GM19351 (cell line): ENCODE results near the gene KANSL1L.
A peak's percentile ranks its signal among the peaks of the same experiment; 100 is the strongest.
"Not testable (repeated sequence)": the region's sequence is repeated elsewhere in the genome, so short reads cannot be mapped to it uniquely, and the experiment has no call there.

ENCODE experiments used
- ATAC-seq: cut with Tn5 transposase; IDR thresholded peaks from one replicate; pipeline ENCODE4 v1.9.1; 2021; ENCODE audit warnings: mild to moderate bottlenecking, moderate library complexity; ENCODE audit not compliant: unreplicated experiment

The KANSL1L gene

GRCh38 chr2:210177769-210178168, 6.6 kb upstream of the KANSL1L start:
- no peak for ATAC-seq

GRCh38 chr2:210177115-210177514, 5.9 kb upstream of the KANSL1L start:
- not testable (repeated sequence) for ATAC-seq

GRCh38 chr2:210174086-210174485, 2.9 kb upstream of the KANSL1L start:
- no peak for ATAC-seq

- no peak for ATAC-seq
Observed at GRCh38 chr2:210172219-210172575, 988 bp upstream of the KANSL1L start.

GRCh38 chr2:210170446-210171303, 534 bp downstream of the KANSL1L start:
- peak; percentile 68 for ATAC-seq

- ATAC-seq = no peak
Observed at GRCh38 chr2:210170196-210170445, 1.1 kb downstream of the KANSL1L start.

GRCh38 chr2:210169516-210170195, 1.6 kb downstream of the KANSL1L start:
- peak; percentile 32 for ATAC-seq

- no peak for ATAC-seq
Observed at GRCh38 chr2:210167227-210167626, 4.0 kb downstream of the KANSL1L start.

- ATAC-seq = peak; percentile 41
Observed at GRCh38 chr2:210162466-210163124, 8.6 kb downstream of the KANSL1L start.

GRCh38 chr2:210159059-210159458, 12.2 kb downstream of the KANSL1L start:
- no peak for ATAC-seq

GRCh38 chr2:210158236-210158635, 13.0 kb downstream of the KANSL1L start:
- no peak for ATAC-seq

- no peak for ATAC-seq
Observed at GRCh38 chr2:210157526-210157925, 13.7 kb downstream of the KANSL1L start.

GRCh38 chr2:210147614-210148013, 23.6 kb downstream of the KANSL1L start:
- no peak for ATAC-seq

GRCh38 chr2:210132239-210132638, 39.0 kb downstream of the KANSL1L start:
- ATAC-seq = no peak

- no peak for ATAC-seq
Observed at GRCh38 chr2:210128961-210129360, 42.2 kb downstream of the KANSL1L start.

GRCh38 chr2:210113614-210114235, 57.5 kb downstream of the KANSL1L start:
- ATAC-seq = no peak

- ATAC-seq = no peak
Observed at GRCh38 chr2:210112871-210113270, 58.3 kb downstream of the KANSL1L start.

GRCh38 chr2:210099940-210100339, 71.3 kb downstream of the KANSL1L start:
- no peak for ATAC-seq

- no peak for ATAC-seq
Observed at GRCh38 chr2:210094787-210095186, 76.4 kb downstream of the KANSL1L start.

- ATAC-seq = no peak
Observed at GRCh38 chr2:210092791-210093190, 78.4 kb downstream of the KANSL1L start.

- ATAC-seq = no peak
Observed at GRCh38 chr2:210086930-210087329, 84.3 kb downstream of the KANSL1L start.

- no peak for ATAC-seq
Observed at GRCh38 chr2:210086292-210086691, 84.9 kb downstream of the KANSL1L start.
